AG10803 (cell line): ENCODE data around the gene MTG2.

Source experiments
- DNase-seq: peaks from one replicate; pipeline ENCODE4 v3.0.0; 2010; ENCODE audit warnings: low read depth
- H3K4me3 ChIP-seq: 2 replicates; pipeline ENCODE4 v1.5.1; 2011; ENCODE audit warnings: mild to moderate bottlenecking, low read length, control low read depth
- TF ChIP-seq, protein P1 (sequence below): conservative IDR thresholded peaks from 2 replicates; pipeline ENCODE4 v1.5.1; 2011; ENCODE audit warnings: mild to moderate bottlenecking, low read length, control low read depth, inconsistent platforms

The MTG2 gene

DNA sequence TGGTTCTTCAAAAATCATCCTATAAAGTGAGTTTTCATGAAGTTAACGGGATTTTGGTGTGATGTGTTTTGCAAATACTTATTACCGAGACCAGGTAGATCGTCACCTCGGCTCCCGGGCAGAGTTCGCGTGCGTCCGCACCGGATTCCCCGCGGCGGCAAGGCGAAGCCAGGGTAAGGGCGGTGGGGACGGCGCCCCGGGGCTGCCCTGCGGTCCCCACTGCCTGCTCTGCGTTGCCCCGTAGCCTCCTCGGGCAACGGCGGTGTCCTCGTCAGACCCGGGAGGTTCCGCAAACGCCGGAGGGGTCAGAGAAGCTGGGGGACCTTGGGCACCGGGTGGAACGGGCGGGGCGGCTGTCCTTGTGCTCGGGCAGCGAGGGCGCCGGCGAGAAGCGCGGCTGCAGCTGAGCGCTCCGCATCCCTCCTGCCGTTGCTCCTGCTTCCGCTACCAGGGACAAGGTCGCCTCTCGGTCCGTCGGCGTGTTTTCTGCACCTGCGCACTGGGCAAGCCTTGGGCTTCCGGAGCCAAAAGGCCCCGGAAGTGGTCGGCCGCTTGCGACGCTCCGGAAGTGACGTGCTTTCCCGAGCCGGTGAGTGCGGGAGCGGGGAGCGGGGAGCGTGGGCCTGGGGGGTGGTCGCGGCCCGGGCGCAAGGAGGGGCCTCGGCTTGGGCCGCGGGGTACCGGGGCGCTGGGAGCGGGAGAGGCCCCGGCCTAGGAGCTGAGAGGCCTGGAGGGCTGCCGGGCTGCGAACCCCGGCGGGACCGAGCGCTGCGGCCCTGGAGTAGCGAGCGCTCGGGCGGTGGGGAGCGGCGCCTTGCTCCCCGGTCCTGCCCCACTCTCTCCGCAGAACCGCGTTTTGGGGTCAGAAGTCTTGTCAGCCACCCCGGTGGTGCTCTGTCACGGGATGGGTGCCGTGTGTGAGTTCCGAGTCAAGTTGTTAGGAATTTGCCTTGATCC lies at the start of gene MTG2:
TSS of gene MTG2 (plus strand) at position 560 of the 957 bp plus-strand sequence. CDS start 10,393 bp downstream, outside the sequence.
- DNase-seq = peak; percentile 93
- H3K4me3 ChIP-seq = peak within 1 kb of the TSS; percentile 96
- TF ChIP-seq, protein P1, sequence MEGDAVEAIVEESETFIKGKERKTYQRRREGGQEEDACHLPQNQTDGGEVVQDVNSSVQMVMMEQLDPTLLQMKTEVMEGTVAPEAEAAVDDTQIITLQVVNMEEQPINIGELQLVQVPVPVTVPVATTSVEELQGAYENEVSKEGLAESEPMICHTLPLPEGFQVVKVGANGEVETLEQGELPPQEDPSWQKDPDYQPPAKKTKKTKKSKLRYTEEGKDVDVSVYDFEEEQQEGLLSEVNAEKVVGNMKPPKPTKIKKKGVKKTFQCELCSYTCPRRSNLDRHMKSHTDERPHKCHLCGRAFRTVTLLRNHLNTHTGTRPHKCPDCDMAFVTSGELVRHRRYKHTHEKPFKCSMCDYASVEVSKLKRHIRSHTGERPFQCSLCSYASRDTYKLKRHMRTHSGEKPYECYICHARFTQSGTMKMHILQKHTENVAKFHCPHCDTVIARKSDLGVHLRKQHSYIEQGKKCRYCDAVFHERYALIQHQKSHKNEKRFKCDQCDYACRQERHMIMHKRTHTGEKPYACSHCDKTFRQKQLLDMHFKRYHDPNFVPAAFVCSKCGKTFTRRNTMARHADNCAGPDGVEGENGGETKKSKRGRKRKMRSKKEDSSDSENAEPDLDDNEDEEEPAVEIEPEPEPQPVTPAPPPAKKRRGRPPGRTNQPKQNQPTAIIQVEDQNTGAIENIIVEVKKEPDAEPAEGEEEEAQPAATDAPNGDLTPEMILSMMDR = no peak

- DNase-seq = no peak
- TF ChIP-seq, protein P1 = no peak
- no peak overlapping the region for H3K4me3 ChIP-seq
Measured at GRCh38 chr20:62133051-62133845, 49.6 kb upstream of the MTG2 start.

- no peak for DNase-seq
- TF ChIP-seq, protein P1 = 0 out of 2 replicates have a peak, but pooled peaks have one; percentile 26
- H3K4me3 ChIP-seq = no peak overlapping the region
Measured at GRCh38 chr20:62133864-62134263, 49.0 kb upstream of the MTG2 start.

DNA sequence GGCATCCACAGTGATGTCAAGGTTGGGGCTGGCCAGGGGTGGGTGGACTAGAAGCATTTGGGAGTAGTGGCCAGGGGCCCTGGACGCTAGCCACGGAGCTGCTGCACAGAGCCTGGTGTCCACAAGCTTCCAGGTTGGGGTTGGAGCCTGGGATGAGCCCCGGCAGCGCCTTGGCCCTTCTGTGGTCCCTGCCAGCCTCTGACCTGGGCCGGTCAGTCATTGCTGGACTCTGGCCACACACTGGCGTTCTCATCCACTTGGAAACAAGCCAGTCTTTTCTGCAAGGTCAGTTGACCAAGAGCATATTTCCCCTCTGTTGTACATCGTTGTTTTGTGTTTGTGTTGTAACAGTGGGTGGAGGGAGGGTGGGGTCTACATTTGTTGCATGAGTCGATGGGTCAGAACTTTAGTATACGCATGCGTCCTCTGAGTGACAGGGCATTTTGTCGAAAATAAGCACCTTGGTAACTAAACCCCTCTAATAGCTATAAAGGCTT lies 48.0 kb upstream of the MTG2 start:
- no peak overlapping the region for H3K4me3 ChIP-seq
- DNase-seq = peak; percentile 33
- TF ChIP-seq, protein P1 = no peak

- H3K4me3 ChIP-seq = no peak overlapping the region
- DNase-seq = no peak
- TF ChIP-seq, protein P1 = no peak
Measured at GRCh38 chr20:62135573-62136266, 47.1 kb upstream of the MTG2 start.

DNA sequence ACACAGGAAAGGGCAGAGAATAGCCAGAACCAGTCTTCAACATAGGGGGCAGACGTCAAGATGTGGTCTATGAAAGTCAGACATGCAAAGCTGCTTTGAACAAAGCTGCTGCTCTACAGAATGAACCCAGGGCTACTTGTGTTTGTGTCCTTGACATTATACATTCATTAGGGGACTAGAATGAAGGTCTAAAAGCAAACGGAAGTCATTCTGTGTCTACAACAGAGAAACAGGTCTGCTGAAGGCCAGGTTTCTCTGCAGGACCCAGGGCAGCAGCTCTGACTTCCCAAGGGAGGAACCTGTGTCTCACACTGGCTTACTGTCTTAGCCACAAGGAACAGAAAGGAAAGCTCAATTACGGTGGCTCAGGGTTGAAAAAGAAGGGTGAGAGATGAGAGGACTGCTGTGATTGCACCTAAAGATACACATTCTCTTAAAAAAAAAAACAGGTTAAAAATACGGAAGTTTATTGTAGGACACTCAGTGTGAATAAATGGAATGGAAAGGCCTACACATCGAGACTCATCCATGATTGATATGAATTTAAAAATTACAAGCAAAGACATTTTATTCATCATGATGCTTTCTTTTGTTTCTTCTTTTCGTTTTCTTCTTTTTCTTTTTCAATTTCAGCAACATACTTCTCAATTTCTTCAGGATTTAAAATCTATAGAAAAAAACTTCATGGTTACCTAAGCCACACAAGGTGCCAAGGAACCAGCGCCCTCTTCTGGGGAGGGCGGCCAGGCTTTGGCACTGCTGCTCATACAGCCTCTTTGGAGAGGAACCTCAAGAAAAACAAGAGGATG lies 46.3 kb upstream of the MTG2 start:
- TF ChIP-seq, protein P1 = peak; percentile 88
- DNase-seq = peak; percentile 69
- H3K4me3 ChIP-seq = no peak overlapping the region
